HepG2 (cell line): ENCODE results near the gene GGACT. TPM values are rescaled to one million over a fixed set of nuclear protein-coding genes. Genes with fewer than 3 reads are reported as not detected.

Source experiments
- ATAC-seq: fragments of 200-7000 bp; cut with Tn5 transposase; 3 replicates; pipeline ENCODE4 v1.9.1; 2020; ENCODE audit warnings: mild to moderate bottlenecking, moderate library complexity
- BruUV-seq: library from RNA; stranded (reverse); fragments of 400-500 nt; replicated peaks from 2 replicates; lab custom pipeline; 2021; lab: Mats Ljungman, UMichigan
- CTCF ChIA-PET: fragments of 300-600 bp; formaldehyde crosslinking; extraction: SDS; loops from one replicate; lab custom pipeline; 2021; ENCODE audit warnings: low total read pairs, inconsistent platforms, low intra/inter-chr PET ratio; lab: Yijun Ruan, JAX
- POLR2A ChIA-PET: fragments of 350-600 bp; sonication (Branson Sonifier 250); formaldehyde crosslinking; loops from one replicate; lab custom pipeline; 2020; ENCODE audit warnings: antibody characterized with exemption, inconsistent platforms; lab: Yijun Ruan, JAX
- DNase-seq: peaks from one replicate; pipeline ENCODE4 v3.0.0-alpha.2; 2015; ENCODE audit warnings: low spot score
- FAIRE-seq: peaks from 3 replicates; lab custom pipeline; 2011; peaks lifted over from hg19 to GRCh38; lab: Jason Lieb, UNC
- H2AFZ ChIP-seq: one replicate; pipeline ENCODE4 v1.6.1; 2011; ENCODE audit warnings: low read length, inconsistent platforms
- H3K27ac ChIP-seq: fragments of 300-600 bp; 3 replicates; pipeline ENCODE4 v1.8.0; 2011; ENCODE audit warnings: mixed run types, mild to moderate bottlenecking, mixed read lengths, low read length, inconsistent platforms; ENCODE audit not compliant: insufficient read depth; ENCODE audit errors: extremely low read length
- H3K27me3 ChIP-seq, 2 experiments: fragments of 200-600 bp in 1 of 2; 2 replicates in 1 of 2; 3 replicates in 1 of 2; pipeline versions ENCODE4 v1.6.0 to v1.8.0; 2011; ENCODE audit warnings: low read length in 2 of 2, mild to moderate bottlenecking in 2 of 2, moderate library complexity in 2 of 2, inconsistent platforms in 1 of 2; ENCODE audit not compliant: insufficient read depth in 2 of 2, control insufficient read depth in 1 of 2
- H3K36me3 ChIP-seq, 2 experiments: fragments of 200-600 bp in 1 of 2; replicated peaks in 1 of 2; 2 replicates in 1 of 2; 3 replicates in 1 of 2; pipeline versions ENCODE4 v1.5.1 to v1.8.0; 2011; ENCODE audit warnings: low read length in 2 of 2, inconsistent platforms in 1 of 2; ENCODE audit not compliant: insufficient read depth in 2 of 2, control insufficient read depth in 1 of 2
- H3K4me1 ChIP-seq: 2 replicates; pipeline ENCODE4 v1.5.1; 2012; ENCODE audit warnings: low read length, inconsistent platforms; ENCODE audit not compliant: insufficient read depth
- H3K4me2 ChIP-seq: 2 replicates; pipeline ENCODE4 v1.6.0; 2011; ENCODE audit warnings: low read depth, low read length, inconsistent platforms
- H3K4me3 ChIP-seq, 3 experiments: fragments of 200-600 bp in 1 of 3; sonication (generic), shearing (Covaris generic) in 1 of 3; replicated peaks in 1 of 3; 2 replicates each; pipeline ENCODE4 v1.5.1; 2011 to 2016; ENCODE audit warnings: low read length in 3 of 3, inconsistent platforms in 2 of 3, low read depth in 2 of 3, mild to moderate bottlenecking in 2 of 3, control low read depth in 1 of 3, mixed read lengths in 1 of 3; ENCODE audit not compliant: insufficient read depth in 1 of 3
- H3K79me2 ChIP-seq: one replicate; pipeline ENCODE4 v1.6.1; 2011; ENCODE audit warnings: low read length, inconsistent platforms; ENCODE audit not compliant: insufficient read depth
- H3K9ac ChIP-seq: 2 replicates; pipeline ENCODE4 v1.6.0; 2011; ENCODE audit warnings: mild to moderate bottlenecking, low read depth, low read length, inconsistent platforms; ENCODE audit not compliant: insufficient read depth
- H3K9me3 ChIP-seq: 2 replicates; pipeline ENCODE4 v1.5.1; 2012; ENCODE audit warnings: mild to moderate bottlenecking, low read length
- H4K20me1 ChIP-seq: 2 replicates; pipeline ENCODE4 v1.6.0; 2011; ENCODE audit warnings: inconsistent platforms, mild to moderate bottlenecking, low read length, moderate library complexity; ENCODE audit not compliant: insufficient read depth
- BCL6 ChIP-seq: IDR thresholded peaks from 2 replicates; pipeline ENCODE4 v1.6.1; 2016; ENCODE audit warnings: missing genetic modification reagents, missing compliant biosample characterization
- DNMT1 ChIP-seq: sonication (generic); formaldehyde crosslinking; IDR thresholded peaks from 2 replicates; pipeline ENCODE4 v1.5.1; 2020; ENCODE audit warnings: mild to moderate bottlenecking, missing genetic modification reagents
- ISL2 ChIP-seq: sonication (generic); formaldehyde crosslinking; IDR thresholded peaks from 2 replicates; pipeline ENCODE4 v1.5.0; 2020; ENCODE audit warnings: missing genetic modification reagents
- KAT7 ChIP-seq: IDR thresholded peaks from 2 replicates; pipeline ENCODE4 v1.6.1; 2018; ENCODE audit warnings: borderline replicate concordance, missing compliant biosample characterization
- KLF11 ChIP-seq: IDR thresholded peaks from 2 replicates; pipeline ENCODE4 v1.6.1; 2016; ENCODE audit warnings: missing compliant biosample characterization
- XBP1 ChIP-seq: sonication (generic); formaldehyde crosslinking; IDR thresholded peaks from 2 replicates; pipeline ENCODE4 v1.5.0; 2020; ENCODE audit warnings: missing genetic modification reagents
- ZNF276 ChIP-seq: sonication (generic); formaldehyde crosslinking; IDR thresholded peaks from 2 replicates; pipeline ENCODE4 v1.4.0; 2020; ENCODE audit warnings: mild to moderate bottlenecking, low read depth, missing genetic modification reagents
- ZNF335 ChIP-seq: sonication (generic); formaldehyde crosslinking; IDR thresholded peaks from 2 replicates; pipeline ENCODE4 v1.4.0; 2020; ENCODE audit warnings: missing genetic modification reagents
- ZNF451 ChIP-seq: sonication (generic); formaldehyde crosslinking; IDR thresholded peaks from 2 replicates; pipeline ENCODE4 v1.5.0; 2020; ENCODE audit warnings: mild to moderate bottlenecking, missing genetic modification reagents
- ZNF460 ChIP-seq: sonication (generic); formaldehyde crosslinking; IDR thresholded peaks from 2 replicates; pipeline ENCODE4 v1.5.1; 2020; ENCODE audit warnings: missing genetic modification reagents, mild to moderate bottlenecking, borderline replicate concordance
- ZNF496 ChIP-seq: sonication (generic); formaldehyde crosslinking; IDR thresholded peaks from 2 replicates; pipeline ENCODE4 v1.8.1; 2023; ENCODE audit warnings: mild to moderate bottlenecking, moderate library complexity, missing genetic modification reagents; ENCODE audit not compliant: insufficient replicate concordance
- WGBS: methylation state at CpG from one replicate; pipeline ENCODE4 v1.1.6; 2017; ENCODE audit warnings: low lambda C conversion rate; 5-methylcytosine and 5-hydroxymethylcytosine counted together
- in situ Hi-C: cut with HindIII; loops from 2 replicates; pipeline ENCODE4 v1.10.0; 2017; ENCODE audit warnings: low pct_unique_long_range_greater_than_20kb; ENCODE audit not compliant: extremely low pct_ligation_motif_present
- intact Hi-C: fragments of 100-400 bp; cut with micrococcal nuclease; formaldehyde crosslinking; loops from one replicate; pipeline ENCODE4 v1.10.0; 2022; ENCODE audit not compliant: unreplicated experiment
- polyA plus RNA-seq, 8 experiments: library from polyadenylated mRNA; depleted of rRNA in 3 of 8; stranded (reverse) in 7 of 8; unstranded in 1 of 8; fragments of >200 nt; fragmentation: Illumina TruSeq in 4 of 8; extraction: Trizol in 4 of 8; gene quantifications; 2 replicates each; pipeline versions ENCODE4 v1.2.1 to v1.2.3, GENCODE V29; 2011 to 2016; ENCODE audit warnings: low read depth in 4 of 8, missing spikeins in 1 of 8, mixed read lengths in 1 of 8; ENCODE audit not compliant: insufficient read depth in 1 of 8
- total RNA-seq, 5 experiments: library from RNA; depleted of rRNA; stranded (reverse); fragments of >200 nt; fragmentation: Illumina TruSeq; extraction: Trizol; gene quantifications; 2 replicates each; pipeline ENCODE4 v1.2.3, GENCODE V29; 2016; ENCODE audit warnings: low read depth in 1 of 5
- TF ChIP-seq, protein P1 (sequence below): sonication (generic); formaldehyde crosslinking; conservative IDR thresholded peaks from 2 replicates; pipeline ENCODE4 v1.8.0; 2022; ENCODE audit warnings: mild to moderate bottlenecking, moderate library complexity, missing genetic modification reagents
- TF ChIP-seq, protein P2 (sequence below): sonication (generic); formaldehyde crosslinking; IDR thresholded peaks from 2 replicates; pipeline ENCODE4 v1.4.0; 2020; ENCODE audit warnings: mild to moderate bottlenecking, missing genetic modification reagents

The GGACT gene
- total and polyA plus RNA-seq, 2 of the 13 experiments (the other 11 are each of a cell fraction or from before 2014, with no cell fraction given), result 1.7 to 1.9 TPM

DNA sequence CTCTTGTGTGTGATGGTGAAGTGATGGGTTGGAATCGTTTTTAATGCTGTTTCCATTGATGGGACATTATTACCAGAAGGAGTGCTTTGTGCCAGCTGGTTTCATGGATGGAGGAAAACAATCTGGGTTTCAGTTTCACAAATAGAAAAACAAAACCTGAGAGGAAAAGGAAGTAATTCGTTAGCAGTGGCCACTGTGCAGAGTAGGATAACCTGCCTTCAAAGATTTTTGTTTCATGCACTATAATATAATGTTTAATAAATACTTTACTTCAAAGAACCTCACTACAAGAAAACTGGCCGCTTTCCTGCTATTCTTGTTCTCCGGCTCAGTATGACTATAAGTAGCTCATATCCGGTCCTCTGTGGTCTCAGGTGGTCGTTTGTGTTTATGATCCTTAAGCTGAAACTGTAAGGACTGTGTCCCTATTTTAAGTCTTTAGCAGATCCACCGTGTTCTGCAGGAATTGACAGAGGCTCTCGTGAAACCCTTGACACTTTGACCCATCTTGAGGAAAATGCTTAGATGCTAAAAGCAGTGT is 104.7 kb downstream of the GGACT start:
- H3K27me3 ChIP-seq, result no peaks in the 10 kb centered on the region

More for the DNA sequence above, 104.7 kb downstream of the GGACT start:
- ATAC-seq (no peak), DNase-seq (no peak), FAIRE-seq (no peak)
- Histone ChIP-seq H3K79me2 (no peaks in the 10 kb centered on the region), H4K20me1 (no peaks in the 10 kb centered on the region), H3K4me1 (no peaks in the 10 kb centered on the region), H3K4me3 (no peak overlapping the region), H3K9me3 (no peaks in the 10 kb centered on the region), H3K36me3 (no peaks in the 10 kb centered on the region), H2AFZ (no peak overlapping the region), H3K9ac (no peak overlapping the region), H3K4me2 (no peak overlapping the region), H3K27ac (no peak overlapping the region)
- in situ Hi-C loops (no loop called here), intact Hi-C loops (no loop called here)
- WGBS, result 88% methylated on average over 8 of the region's 8 CpGs
- ChIA-PET POLR2A (no interaction called here), CTCF (no interaction called here)
- no TSS peak for BruUV-seq
- TF ChIP-seq, protein P1, sequence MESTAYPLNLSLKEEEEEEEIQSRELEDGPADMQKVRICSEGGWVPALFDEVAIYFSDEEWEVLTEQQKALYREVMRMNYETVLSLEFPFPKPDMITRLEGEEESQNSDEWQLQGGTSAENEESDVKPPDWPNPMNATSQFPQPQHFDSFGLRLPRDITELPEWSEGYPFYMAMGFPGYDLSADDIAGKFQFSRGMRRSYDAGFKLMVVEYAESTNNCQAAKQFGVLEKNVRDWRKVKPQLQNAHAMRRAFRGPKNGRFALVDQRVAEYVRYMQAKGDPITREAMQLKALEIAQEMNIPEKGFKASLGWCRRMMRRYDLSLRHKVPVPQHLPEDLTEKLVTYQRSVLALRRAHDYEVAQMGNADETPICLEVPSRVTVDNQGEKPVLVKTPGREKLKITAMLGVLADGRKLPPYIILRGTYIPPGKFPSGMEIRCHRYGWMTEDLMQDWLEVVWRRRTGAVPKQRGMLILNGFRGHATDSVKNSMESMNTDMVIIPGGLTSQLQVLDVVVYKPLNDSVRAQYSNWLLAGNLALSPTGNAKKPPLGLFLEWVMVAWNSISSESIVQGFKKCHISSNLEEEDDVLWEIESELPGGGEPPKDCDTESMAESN, result no peak
- TF ChIP-seq DNMT1, result no peak
- TF ChIP-seq ZNF335, result no peak
- no peak for TF ChIP-seq KLF11 (CRISPR knock-in tag)
- no peak for TF ChIP-seq ZNF460 (CRISPR knock-in tag)
- TF ChIP-seq ZNF496 (CRISPR knock-in tag), result no peak
- no peak for TF ChIP-seq ZNF276 (CRISPR knock-in tag)
- TF ChIP-seq ISL2 (CRISPR knock-in tag), result no peak
- TF ChIP-seq, protein P2, sequence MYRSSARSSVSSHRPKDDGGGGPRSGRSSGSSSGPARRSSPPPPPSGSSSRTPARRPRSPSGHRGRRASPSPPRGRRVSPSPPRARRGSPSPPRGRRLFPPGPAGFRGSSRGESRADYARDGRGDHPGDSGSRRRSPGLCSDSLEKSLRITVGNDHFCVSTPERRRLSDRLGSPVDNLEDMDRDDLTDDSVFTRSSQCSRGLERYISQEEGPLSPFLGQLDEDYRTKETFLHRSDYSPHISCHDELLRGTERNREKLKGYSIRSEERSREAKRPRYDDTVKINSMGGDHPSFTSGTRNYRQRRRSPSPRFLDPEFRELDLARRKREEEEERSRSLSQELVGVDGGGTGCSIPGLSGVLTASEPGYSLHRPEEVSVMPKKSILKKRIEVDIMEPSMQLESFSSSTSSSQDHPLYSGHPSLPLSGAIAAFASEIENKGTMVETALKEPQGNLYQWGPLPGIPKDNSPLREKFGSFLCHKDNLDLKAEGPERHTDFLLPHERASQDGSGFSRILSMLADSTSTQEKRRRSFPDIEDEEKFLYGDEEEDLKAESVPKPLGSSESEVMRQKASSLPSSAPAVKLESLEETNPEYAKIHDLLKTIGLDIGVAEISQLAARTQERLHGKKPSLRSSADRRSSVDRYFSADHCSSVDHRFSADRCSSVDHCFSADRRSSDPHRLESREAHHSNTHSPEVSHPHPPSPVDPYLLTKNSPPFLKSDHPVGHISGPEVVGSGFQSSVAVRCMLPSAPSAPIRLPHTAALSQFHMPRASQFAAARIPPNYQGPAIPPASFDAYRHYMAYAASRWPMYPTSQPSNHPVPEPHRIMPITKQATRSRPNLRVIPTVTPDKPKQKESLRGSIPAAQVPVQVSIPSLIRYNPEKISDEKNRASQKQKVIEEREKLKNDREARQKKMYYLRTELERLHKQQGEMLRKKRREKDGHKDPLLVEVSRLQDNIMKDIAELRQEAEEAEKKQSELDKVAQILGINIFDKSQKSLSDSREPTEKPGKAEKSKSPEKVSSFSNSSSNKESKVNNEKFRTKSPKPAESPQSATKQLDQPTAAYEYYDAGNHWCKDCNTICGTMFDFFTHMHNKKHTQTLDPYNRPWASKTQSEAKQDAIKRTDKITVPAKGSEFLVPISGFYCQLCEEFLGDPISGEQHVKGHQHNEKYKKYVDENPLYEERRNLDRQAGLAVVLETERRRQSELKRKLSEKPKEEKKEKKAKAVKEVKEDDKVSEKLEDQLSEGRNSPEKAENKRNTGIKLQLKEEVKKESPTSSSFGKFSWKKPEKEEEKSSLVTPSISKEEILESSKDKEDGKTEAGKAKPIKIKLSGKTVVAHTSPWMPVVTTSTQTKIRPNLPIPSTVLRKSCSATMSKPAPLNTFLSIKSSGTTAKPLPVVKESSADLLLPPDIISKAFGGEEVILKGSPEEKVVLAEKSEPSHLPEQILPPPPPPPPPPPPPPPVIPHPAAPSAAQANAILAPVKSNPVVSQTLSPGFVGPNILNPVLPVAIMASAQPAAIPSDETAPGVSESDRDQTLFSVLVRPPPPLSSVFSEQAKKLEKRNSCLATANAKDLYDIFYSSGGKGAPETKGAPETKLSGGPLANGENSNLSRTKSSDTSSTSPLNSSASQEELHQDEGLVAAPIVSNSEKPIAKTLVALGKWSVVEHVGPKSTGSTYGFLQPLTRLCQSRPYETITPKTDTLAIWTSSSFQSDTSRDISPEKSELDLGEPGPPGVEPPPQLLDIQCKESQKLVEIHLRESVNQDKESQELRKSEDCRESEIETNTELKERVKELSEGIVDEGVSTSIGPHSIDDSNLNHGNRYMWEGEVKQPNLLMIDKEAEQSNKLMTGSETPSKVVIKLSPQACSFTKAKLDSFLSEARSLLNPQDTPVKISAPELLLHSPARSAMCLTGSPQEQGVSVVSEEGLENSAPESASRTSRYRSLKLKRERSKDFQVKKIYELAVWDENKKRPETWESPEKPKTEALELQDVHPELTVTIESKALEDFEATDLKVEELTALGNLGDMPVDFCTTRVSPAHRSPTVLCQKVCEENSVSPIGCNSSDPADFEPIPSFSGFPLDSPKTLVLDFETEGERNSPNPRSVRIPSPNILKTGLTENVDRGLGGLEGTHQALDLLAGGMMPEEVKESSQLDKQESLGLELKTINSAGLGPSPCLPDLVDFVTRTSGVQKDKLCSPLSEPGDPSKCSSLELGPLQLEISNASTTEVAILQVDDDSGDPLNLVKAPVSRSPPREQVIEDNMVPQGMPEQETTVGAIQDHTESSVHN, result no peak
- no peak for TF ChIP-seq BCL6 (CRISPR knock-in tag)
- TF ChIP-seq XBP1 (CRISPR knock-in tag), result no peak
- TF ChIP-seq ZNF451 (CRISPR knock-in tag), result no peak
- no peak for TF ChIP-seq KAT7
